Ovary (tissue), 9 donors: Measurements from ENCODE around the gene ZNF587. TPM values are rescaled to one million over a fixed set of nuclear protein-coding genes. Genes with fewer than 3 reads are reported as not detected.
A peak's percentile ranks its signal among the peaks of the same experiment; 100 is the strongest.
"Not testable (repeated sequence)": the region's sequence is repeated elsewhere in the genome, so short reads cannot be mapped to it uniquely, and the experiment has no call there.

Experiments used
- DNase-seq, 5 donors: peaks; one replicate each; pipeline ENCODE4 v3.0.0-alpha.2; 2019 to 2020
- H3K27ac ChIP-seq, 2 donors: fragments of 200-600 bp; one replicate each; pipeline versions ENCODE4 v1.5.1 to v1.8.0; 2019 to 2022
- H3K27me3 ChIP-seq: fragments of 200-600 bp; one replicate; pipeline ENCODE4 v1.8.0; 2022
- H3K36me3 ChIP-seq: fragments of 200-600 bp; sonication (generic); one replicate; pipeline ENCODE4 v1.5.1; 2019
- H3K4me1 ChIP-seq: one replicate; pipeline ENCODE4 v1.8.1; 2013; ENCODE audit warnings: mild to moderate bottlenecking, moderate library complexity; ENCODE audit not compliant: insufficient read depth
- H3K4me3 ChIP-seq: fragments of 200-600 bp; sonication (generic); one replicate; pipeline ENCODE4 v1.5.1; 2017
- H3K9me3 ChIP-seq, 2 donors: fragments of 200-600 bp in 1 of 2; sonication (generic) in 1 of 2; one replicate each; pipeline versions ENCODE4 v1.5.1 to v1.8.1; 2013 to 2019; ENCODE audit warnings: mild to moderate bottlenecking in 1 of 2, moderate library complexity in 1 of 2
- EP300 ChIP-seq: sonication (generic); formaldehyde crosslinking; IDR thresholded peaks from one replicate; pipeline ENCODE4 v1.6.1; 2017; ENCODE audit warnings: antibody characterized with exemption
- POLR2A ChIP-seq: fragments of 450-650 bp; IDR thresholded peaks from one replicate; pipeline ENCODE4 v1.6.1; 2017; ENCODE audit warnings: antibody characterized with exemption, mild to moderate bottlenecking, moderate library complexity
- WGBS, 3 donors: extraction: QIAGEN DNeasy Blood & Tissue Kit in 1 of 3; methylation state at CpG; one replicate each; pipeline versions ENCODE4 v1.1.5 to v1.1.7; 2013 to 2017; 5-methylcytosine and 5-hydroxymethylcytosine counted together
- intact Hi-C, 4 donors: fragments of 100-400 bp; cut with DNase I; formaldehyde crosslinking; loops; one replicate each; pipeline versions ENCODE4 v1.11.0 to v1.15.1; 2022 to 2023
- polyA plus RNA-seq, 2 donors: library from polyadenylated mRNA; stranded (reverse); fragments of 200-250 nt in 1 of 2; fragments of 350-450 nt in 1 of 2; fragmentation: Illumina TruSeq in 1 of 2; extraction: RNeasy Lipid Tissue Mini Kit (QIAGEN cat#74804) in 1 of 2; gene quantifications; one replicate each; pipeline ENCODE4 v1.2.3, GENCODE V29; 2013 to 2014
- total RNA-seq, 7 donors: library from RNA; depleted of rRNA in 2 of 7; stranded (reverse); fragments of >200 nt in 2 of 7; fragmentation: NEBNext Ultra II Directional in 3 of 7; extraction: Animal tissue kit (Norgen Biotek cat#: 25700) in 3 of 7; gene quantifications; one replicate each; pipeline versions ENCODE4 v1.1.0 to v1.2.4, GENCODE V29; 2016 to 2023
- TF ChIP-seq, protein P1 (sequence below), 3 donors: fragments of 450-650 bp in 2 of 3; fragments of 200-600 bp in 1 of 3; IDR thresholded peaks; one replicate each; pipeline versions ENCODE4 v1.5.1 to v1.8.0; 2016 to 2022; ENCODE audit warnings: antibody characterized with exemption in 3 of 3, mild to moderate bottlenecking in 1 of 3
- donor health status: DM: no; HTN: no; CAD: no; lungs with moderate emphysema.
- donor health status: DM: no; HTN: no; CAD: no.
- donor health status: Bipolar disorder and iron deficiency.
- donor health status: DM: yes; HTN: yes; CAD: no.
- donor health status: DM: no; HTN: no; CAD: no.
- donor health status: DM: yes; HTN: yes; CAD: no.

The ZNF587 gene
- total and polyA plus RNA-seq, 9 donors = 12.3 to 41.6 (median 36.8) TPM

DNA sequence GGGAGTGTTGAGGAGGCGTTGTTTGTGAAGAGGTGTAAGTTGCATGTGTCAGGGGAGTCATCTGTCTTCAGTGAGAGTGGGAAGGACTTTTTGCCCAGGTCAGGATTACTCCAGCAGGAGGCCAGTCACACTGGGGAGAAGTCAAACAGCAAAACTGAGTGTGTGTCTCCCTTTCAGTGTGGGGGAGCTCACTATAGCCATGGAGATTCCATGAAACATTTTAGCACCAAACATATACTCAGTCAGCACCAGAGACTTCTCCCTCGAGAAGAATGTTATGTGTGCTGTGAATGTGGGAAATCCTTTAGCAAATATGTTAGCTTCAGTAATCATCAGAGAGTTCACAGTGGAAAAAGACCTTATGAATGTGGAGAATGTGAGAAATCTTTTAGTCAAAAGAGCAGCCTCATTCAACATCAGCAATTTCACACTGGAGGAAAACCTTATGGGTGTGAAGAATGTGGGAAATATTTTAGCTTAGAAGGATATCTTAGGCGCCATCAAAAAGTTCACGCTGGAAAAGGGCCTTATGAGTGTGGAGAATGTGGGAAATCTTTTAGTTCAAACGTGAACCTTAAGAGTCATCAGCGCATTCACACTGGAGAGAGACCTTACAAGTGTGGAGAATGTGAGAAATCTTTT is 8.4 kb upstream of the ZNF587 start:
- Histone ChIP-seq H3K9me3 (no peaks in the 10 kb centered on the region), H3K36me3 (no peaks in the 10 kb centered on the region), H3K4me3 (no peak overlapping the region), H3K27ac (no peak overlapping the region), H3K4me1 (no peaks in the 10 kb centered on the region), H3K27me3 (no peaks in the 10 kb centered on the region)
- intact Hi-C loops = no loop called here
- no peak for DNase-seq
- TF ChIP-seq POLR2A (no peak), EP300 (no peak)
- TF ChIP-seq, protein P1, sequence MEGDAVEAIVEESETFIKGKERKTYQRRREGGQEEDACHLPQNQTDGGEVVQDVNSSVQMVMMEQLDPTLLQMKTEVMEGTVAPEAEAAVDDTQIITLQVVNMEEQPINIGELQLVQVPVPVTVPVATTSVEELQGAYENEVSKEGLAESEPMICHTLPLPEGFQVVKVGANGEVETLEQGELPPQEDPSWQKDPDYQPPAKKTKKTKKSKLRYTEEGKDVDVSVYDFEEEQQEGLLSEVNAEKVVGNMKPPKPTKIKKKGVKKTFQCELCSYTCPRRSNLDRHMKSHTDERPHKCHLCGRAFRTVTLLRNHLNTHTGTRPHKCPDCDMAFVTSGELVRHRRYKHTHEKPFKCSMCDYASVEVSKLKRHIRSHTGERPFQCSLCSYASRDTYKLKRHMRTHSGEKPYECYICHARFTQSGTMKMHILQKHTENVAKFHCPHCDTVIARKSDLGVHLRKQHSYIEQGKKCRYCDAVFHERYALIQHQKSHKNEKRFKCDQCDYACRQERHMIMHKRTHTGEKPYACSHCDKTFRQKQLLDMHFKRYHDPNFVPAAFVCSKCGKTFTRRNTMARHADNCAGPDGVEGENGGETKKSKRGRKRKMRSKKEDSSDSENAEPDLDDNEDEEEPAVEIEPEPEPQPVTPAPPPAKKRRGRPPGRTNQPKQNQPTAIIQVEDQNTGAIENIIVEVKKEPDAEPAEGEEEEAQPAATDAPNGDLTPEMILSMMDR (IDR thresholded peaks at IDR 0.05) = no peak
- 71 to 86% (median 82%) methylated on average over 6 of the region's 6 CpGs for WGBS, 3 donors

DNA sequence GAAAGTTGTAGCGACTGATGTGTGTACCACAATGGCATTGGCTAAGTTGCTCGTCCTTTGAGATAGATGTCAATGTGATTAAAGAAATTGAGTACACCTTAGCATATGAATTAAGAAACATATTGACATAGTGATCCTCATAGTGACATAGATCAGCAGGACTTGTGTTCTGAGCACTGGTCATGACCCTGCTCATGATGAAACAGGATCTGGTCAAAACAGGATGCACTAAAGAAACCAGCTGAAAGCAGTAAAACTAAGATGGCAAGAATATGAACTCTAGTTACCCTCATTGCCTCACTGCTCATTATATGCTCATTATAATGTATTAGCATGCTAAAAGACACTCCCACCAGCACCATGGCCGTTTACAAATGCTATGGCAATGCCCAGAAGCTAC is 2.5 kb upstream of the ZNF587 start:
- H3K4me3 ChIP-seq, H3K27me3 ChIP-seq, H3K9me3 ChIP-seq, H3K27ac ChIP-seq, intact Hi-C loops, H3K36me3 ChIP-seq, DNase-seq: not testable (repeated sequence)
- 71 to 74% (median 72%) methylated on average over 3 of the region's 3 CpGs for WGBS, 3 donors
- H3K4me1 ChIP-seq = peaks cover 11% of the 10 kb centered on the region

- intact Hi-C loops, H3K27ac ChIP-seq, H3K36me3 ChIP-seq, H3K27me3 ChIP-seq, DNase-seq: not testable (repeated sequence)
- peaks cover 0 to 11% of the 10 kb centered on the region in 2 donors for H3K9me3 ChIP-seq
- H3K4me1 ChIP-seq = peaks cover 11% of the 10 kb centered on the region
- 81 to 92% (median 90%) methylated on average over 2 of the region's 2 CpGs for WGBS, 3 donors
- peak overlapping the region; percentile 75 for H3K4me3 ChIP-seq
These were observed 445 bp upstream of the ZNF587 start for GRCh38 chr19:57849162-57849665.

DNA sequence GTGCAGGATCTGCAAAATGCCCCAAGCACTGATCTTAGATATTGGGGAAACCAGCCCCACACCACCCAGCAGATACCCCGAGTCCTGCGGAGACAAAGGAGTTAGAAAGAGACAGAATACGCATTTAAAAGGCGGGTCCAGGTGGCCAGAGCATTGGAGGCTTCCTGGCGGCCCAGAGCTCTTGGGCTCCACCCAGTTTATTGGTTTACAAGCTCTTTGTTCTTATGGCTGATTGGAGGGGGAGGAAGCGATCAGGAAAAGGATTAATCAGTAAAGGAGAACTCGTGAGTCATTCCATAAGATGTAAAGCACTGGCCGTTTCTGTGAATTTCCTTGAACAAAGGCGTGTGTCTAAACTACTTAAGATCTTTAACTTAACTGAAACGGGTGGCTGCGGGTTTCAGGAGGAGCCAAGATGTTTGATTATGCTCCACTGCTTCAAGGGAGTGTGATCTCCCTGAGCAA is 926 bp downstream of the ZNF587 start:
- no peak overlapping the region for H3K27ac ChIP-seq
- TF ChIP-seq POLR2A (no peak), EP300 (no peak)
- TF ChIP-seq, protein P1 (IDR thresholded peaks at IDR 0.05) = no peak
- H3K27me3 ChIP-seq = no peaks in the 10 kb centered on the region
- H3K36me3 ChIP-seq = no peaks in the 10 kb centered on the region
- H3K4me3 ChIP-seq = peak overlapping the region; percentile 75
- WGBS, 3 donors = 15 to 18% (median 16%) methylated on average over 11 of the region's 11 CpGs
- H3K4me1 ChIP-seq = peaks cover 11% of the 10 kb centered on the region
- no peak for DNase-seq
- H3K9me3 ChIP-seq = peaks cover 0 to 18% of the 10 kb centered on the region in 2 donors
- intact Hi-C loops = no loop called here

GRCh38 chr19:57851812-57852603 is 2.3 kb downstream of the ZNF587 start:
- H3K9me3 ChIP-seq = peaks cover 0 to 30% of the 10 kb centered on the region in 2 donors
- intact Hi-C loops, H3K36me3 ChIP-seq, DNase-seq, H3K27me3 ChIP-seq, H3K27ac ChIP-seq, H3K4me3 ChIP-seq: not testable (repeated sequence)
- peaks cover 11% of the 10 kb centered on the region for H3K4me1 ChIP-seq
- WGBS, 3 donors = 84 to 89% (median 87%) methylated on average over 4 to 6 of the region's 6 CpGs

- intact Hi-C loops, H3K27ac ChIP-seq, H3K36me3 ChIP-seq, DNase-seq, H3K4me3 ChIP-seq, H3K27me3 ChIP-seq: not testable (repeated sequence)
- WGBS, 3 donors = 67 to 90% (median 83%) methylated on average over 2 of the region's 2 CpGs
- peaks cover 0 to 44% of the 10 kb centered on the region in 2 donors for H3K9me3 ChIP-seq
- H3K4me1 ChIP-seq = peaks cover 11% of the 10 kb centered on the region
These were observed 4.5 kb downstream of the ZNF587 start for GRCh38 chr19:57854117-57854516.

DNA sequence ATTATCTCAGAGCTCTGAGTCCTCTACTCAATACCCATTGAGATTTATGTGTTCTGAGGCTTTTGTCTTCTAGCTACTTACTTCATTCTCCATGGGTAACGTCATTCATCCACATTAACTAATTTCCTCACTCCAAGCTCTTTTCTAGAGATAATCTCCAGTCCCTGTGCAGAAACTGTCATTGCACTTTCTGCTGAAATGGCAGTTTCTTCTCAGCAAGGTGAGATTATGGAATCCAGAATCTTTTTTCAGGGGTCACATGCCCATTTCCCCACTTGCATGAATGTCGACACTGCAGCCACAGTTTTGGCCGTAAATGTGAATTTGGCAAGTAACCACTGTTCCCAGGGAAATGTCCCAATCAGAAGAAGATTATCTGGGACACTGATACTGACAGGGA is 12.7 kb downstream of the ZNF587 start:
- H3K36me3 ChIP-seq, H3K27me3 ChIP-seq, H3K4me1 ChIP-seq, intact Hi-C loops, DNase-seq, H3K27ac ChIP-seq, H3K4me3 ChIP-seq: not testable (repeated sequence)
- H3K9me3 ChIP-seq = peaks cover 0 to 81% of the 10 kb centered on the region in 2 donors
- 89 to 97% (median 93%) methylated on average over 3 of the region's 3 CpGs for WGBS, 3 donors
